Brain microvascular endothelial cell (primary cell): ENCODE results near the gene RRP7A.

ENCODE experiments used
- DNase-seq: peaks from one replicate; pipeline ENCODE4 v3.0.0-alpha.2; 2020
- H3K27ac ChIP-seq: fragments of 250-450 bp; sonication (Bioruptor Pico); 2 replicates; pipeline ENCODE4 v1.5.1; 2020; ENCODE audit warnings: mild to moderate bottlenecking, moderate library complexity
- H3K27me3 ChIP-seq: fragments of 250-450 bp; sonication (Bioruptor Pico); replicated peaks from 2 replicates; pipeline ENCODE4 v1.5.1; 2020; ENCODE audit warnings: mild to moderate bottlenecking
- H3K36me3 ChIP-seq: fragments of 250-450 bp; sonication (Bioruptor Pico); replicated peaks from 2 replicates; pipeline ENCODE4 v1.5.1; 2020; ENCODE audit warnings: mild to moderate bottlenecking
- H3K4me3 ChIP-seq: 2 replicates; pipeline ENCODE4 v1.5.1; 2011; ENCODE audit warnings: low read depth, mild to moderate bottlenecking, control low read depth, low read length, moderate library complexity
- in situ Hi-C: cut with HindIII; loops from 2 replicates; pipeline ENCODE4 v1.10.0; 2017; ENCODE audit warnings: low sequenced_read_pairs, low pct_ligation_motif_present
- TF ChIP-seq, protein P1 (sequence below): IDR thresholded peaks from 2 replicates; pipeline ENCODE4 v1.5.1; 2011; ENCODE audit warnings: low read depth, mild to moderate bottlenecking, moderate library complexity, low read length, control low read depth, inconsistent platforms; ENCODE audit errors: missing control alignments

Gene RRP7A

DNA sequence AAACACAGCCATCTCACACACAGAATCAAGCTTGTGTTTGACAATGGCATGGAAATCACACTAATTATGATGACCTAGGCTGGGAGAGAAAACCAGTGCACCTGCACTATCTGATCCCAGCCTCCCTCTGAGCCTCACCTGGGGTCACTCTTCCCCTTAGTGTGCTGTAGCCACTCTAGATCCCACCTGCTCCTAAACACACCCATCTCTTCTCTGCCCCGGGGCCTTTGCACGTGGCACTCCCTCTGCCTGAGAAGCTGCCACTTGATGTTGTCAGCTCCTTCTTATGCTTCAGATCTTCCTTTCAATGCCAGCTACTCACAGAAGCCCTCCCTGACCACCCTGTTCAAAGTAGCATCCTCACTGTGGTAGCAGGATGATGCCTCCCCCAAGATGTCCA is 44.5 kb downstream of the RRP7A start:
- Histone ChIP-seq H3K4me3 (no peak overlapping the region), H3K27me3 (no peaks in the 10 kb centered on the region), H3K27ac (no peak overlapping the region), H3K36me3 (no peaks in the 10 kb centered on the region)
- TF ChIP-seq, protein P1, sequence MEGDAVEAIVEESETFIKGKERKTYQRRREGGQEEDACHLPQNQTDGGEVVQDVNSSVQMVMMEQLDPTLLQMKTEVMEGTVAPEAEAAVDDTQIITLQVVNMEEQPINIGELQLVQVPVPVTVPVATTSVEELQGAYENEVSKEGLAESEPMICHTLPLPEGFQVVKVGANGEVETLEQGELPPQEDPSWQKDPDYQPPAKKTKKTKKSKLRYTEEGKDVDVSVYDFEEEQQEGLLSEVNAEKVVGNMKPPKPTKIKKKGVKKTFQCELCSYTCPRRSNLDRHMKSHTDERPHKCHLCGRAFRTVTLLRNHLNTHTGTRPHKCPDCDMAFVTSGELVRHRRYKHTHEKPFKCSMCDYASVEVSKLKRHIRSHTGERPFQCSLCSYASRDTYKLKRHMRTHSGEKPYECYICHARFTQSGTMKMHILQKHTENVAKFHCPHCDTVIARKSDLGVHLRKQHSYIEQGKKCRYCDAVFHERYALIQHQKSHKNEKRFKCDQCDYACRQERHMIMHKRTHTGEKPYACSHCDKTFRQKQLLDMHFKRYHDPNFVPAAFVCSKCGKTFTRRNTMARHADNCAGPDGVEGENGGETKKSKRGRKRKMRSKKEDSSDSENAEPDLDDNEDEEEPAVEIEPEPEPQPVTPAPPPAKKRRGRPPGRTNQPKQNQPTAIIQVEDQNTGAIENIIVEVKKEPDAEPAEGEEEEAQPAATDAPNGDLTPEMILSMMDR: no peak
- in situ Hi-C loops: no loop called here
- no peak for DNase-seq

DNA sequence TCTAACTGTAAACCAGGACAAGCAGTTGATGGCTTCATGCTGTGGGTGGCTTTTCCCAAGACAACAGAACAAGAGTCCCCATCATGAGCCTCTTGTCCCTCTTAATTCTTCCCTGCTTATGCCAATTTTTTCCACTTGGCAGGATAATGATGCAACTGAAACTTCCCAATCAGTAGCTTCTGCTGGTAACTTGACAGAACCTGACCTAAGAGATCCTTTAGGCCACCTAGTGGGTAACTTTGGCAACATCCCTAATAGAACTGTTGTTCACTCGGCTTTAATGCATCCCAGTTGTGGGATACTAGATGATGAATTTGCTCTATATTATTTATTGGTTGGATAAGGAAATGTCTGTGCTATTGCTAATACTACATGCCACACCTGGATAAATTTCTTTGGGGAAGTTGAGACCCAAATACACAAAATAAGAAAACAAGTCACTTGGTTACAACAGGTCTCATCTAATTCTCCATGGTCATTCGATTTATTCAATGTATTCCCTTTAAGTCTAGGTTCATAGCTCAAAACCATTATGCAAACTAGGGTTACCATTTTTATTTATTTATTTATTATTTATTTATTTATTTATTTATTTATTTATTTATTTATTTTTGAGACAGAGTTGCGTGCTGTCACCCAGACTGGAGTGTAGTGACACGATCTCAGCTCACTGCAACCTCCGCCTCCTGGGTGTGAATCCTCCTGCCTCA is 46.0 kb downstream of the RRP7A start:
- Histone ChIP-seq H3K27me3 (no peaks in the 10 kb centered on the region), H3K36me3 (no peaks in the 10 kb centered on the region), H3K4me3 (no peak overlapping the region), H3K27ac (no peak overlapping the region)
- in situ Hi-C loops: no loop called here
- TF ChIP-seq, protein P1: peak; percentile 75
- DNase-seq: peak; percentile 62

DNA sequence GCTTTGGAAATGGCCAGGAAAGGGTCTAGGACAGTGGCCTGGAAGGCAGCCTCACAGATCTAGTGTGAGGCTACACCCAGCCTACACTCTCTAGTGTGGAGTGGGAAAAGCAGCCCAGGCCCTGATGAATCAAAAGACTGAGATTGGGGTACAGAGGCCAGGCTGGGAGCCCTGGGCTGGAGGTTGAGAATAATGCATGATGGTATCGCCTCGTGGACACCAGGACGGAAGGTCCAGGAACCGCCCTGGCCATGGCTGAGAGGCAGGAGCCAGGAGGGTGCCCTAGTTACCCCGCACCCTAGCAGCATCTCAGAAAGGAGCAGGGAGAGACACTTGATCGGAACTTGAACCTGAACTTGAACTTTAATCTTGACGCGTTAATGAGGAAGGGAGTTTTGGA is 46.9 kb downstream of the RRP7A start:
- TF ChIP-seq, protein P1: no peak
- in situ Hi-C loops: no loop called here
- Histone ChIP-seq H3K36me3 (no peaks in the 10 kb centered on the region), H3K27ac (no peak overlapping the region), H3K4me3 (no peak overlapping the region), H3K27me3 (no peaks in the 10 kb centered on the region)
- DNase-seq: no peak

DNA sequence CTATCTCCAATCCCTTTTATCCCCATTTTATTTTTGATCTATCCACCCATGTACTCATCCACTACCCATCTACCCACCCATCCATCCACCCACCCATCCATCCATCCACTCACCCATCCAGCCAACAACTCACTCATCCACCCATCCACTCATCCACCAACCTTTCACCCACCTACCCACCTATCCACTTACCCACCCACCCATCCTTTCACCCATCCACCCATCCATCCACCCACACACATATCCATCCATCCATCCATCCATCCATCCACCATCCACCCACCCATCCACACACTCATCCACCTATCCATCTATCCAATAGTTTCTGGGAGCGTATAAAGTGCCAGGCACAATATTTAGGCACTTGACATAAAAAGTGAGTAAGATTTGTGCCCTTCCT is 48.2 kb downstream of the RRP7A start:
- in situ Hi-C loops: no loop called here
- no peak overlapping the region for H3K4me3 ChIP-seq
- no peak for DNase-seq

DNA sequence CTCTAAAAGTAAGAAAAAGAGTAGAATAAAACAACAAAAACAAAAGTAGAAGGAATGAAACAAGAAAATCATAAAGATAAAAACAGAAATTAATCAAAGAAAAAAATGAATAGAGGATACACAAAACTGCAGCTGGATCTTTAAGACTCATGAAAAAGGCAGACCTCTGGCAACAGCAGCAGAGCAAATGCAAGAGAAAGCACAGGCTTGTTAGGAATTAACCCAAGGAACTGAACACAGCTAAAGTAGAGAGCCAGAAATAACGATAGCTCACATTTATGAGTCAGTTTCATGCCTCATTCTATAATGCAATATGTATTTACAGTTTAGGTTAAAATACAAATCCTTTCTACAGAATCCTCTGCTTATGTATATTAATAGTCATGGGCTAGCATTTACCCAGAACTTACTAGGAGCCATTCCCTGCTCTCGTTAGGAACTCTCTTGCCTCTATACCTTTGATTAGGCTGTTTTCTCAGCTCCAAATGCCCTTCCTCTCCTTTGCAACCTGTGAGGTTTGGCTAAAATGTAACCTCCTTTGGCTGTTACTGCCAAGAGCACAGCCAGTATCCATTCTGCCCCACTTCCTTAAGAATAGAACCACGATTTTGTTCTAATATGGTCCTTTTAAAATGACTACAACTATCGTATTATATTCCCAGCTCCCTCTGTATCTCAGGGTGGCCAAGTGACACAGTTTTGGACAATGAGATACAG is 49.1 kb downstream of the RRP7A start:
- TF ChIP-seq, protein P1: no peak
- no peak overlapping the region for H3K27ac ChIP-seq
- no peaks in the 10 kb centered on the region for H3K36me3 ChIP-seq
- no peak overlapping the region for H3K4me3 ChIP-seq
- in situ Hi-C loops: no loop called here
- no peak for DNase-seq
- H3K27me3 ChIP-seq: no peaks in the 10 kb centered on the region

More for the DNA sequence above, 48.2 kb downstream of the RRP7A start:
- H3K27me3 ChIP-seq: no peaks in the 10 kb centered on the region
- no peak overlapping the region for H3K27ac ChIP-seq
- H3K36me3 ChIP-seq: no peaks in the 10 kb centered on the region
- TF ChIP-seq, protein P1: no peak
